Muscle of leg (tissue), 11 donors: Measurements from ENCODE around the gene CNBP. TPM values are rescaled to one million over a fixed set of nuclear protein-coding genes. Genes with fewer than 3 reads are reported as not detected.
"Not testable (repeated sequence)": the region's sequence is repeated elsewhere in the genome, so short reads cannot be mapped to it uniquely, and the experiment has no call there.

Source experiments
- DNase-seq: peaks from one replicate; pipeline ENCODE4 v3.0.0; 2013
- H3K27ac ChIP-seq: one replicate; pipeline ENCODE4 v1.5.1; 2013; ENCODE audit warnings: mild to moderate bottlenecking, low read length, control low read depth
- H3K27me3 ChIP-seq: one replicate; pipeline ENCODE4 v1.6.1; 2013; ENCODE audit warnings: low read length; ENCODE audit not compliant: control insufficient read depth, insufficient read depth
- H3K36me3 ChIP-seq: one replicate; pipeline ENCODE4 v1.6.1; 2013; ENCODE audit warnings: low read length; ENCODE audit not compliant: control insufficient read depth, insufficient read depth
- H3K4me1 ChIP-seq: one replicate; pipeline ENCODE4 v1.6.1; 2013; ENCODE audit warnings: low read length; ENCODE audit not compliant: control insufficient read depth, insufficient read depth
- H3K4me3 ChIP-seq: one replicate; pipeline ENCODE4 v1.5.1; 2013; ENCODE audit warnings: low read length, control low read depth
- H3K9me3 ChIP-seq: replicated peaks from 2 replicates; pipeline ENCODE4 v1.6.1; 2013; ENCODE audit warnings: low read depth, low read length; ENCODE audit not compliant: control insufficient read depth
- WGBS: methylation state at CpG from one replicate; pipeline ENCODE4 v1.1.5; 2013; ENCODE audit warnings: missing lambda C conversion rate; ENCODE audit not compliant: insufficient coverage; 5-methylcytosine and 5-hydroxymethylcytosine counted together
- polyA plus RNA-seq, 8 donors: library from polyadenylated mRNA; unstranded; fragments of 120-200 nt; gene quantifications; one replicate each; pipeline versions ENCODE4 v1.2.1 to v1.2.3, GENCODE V29; 2013; ENCODE audit warnings: inconsistent platforms in 1 of 8, low replicate concordance in 1 of 8; ENCODE audit not compliant: insufficient read length in 8 of 8, insufficient read depth in 1 of 8
- total RNA-seq: library from RNA; stranded (reverse); fragments of 120-200 nt; gene quantifications from one replicate; pipeline ENCODE4 v1.2.4, GENCODE V29; 2013

Gene CNBP
- total and polyA plus RNA-seq, 9 donors = 236 to 327 (median 296) TPM

DNA sequence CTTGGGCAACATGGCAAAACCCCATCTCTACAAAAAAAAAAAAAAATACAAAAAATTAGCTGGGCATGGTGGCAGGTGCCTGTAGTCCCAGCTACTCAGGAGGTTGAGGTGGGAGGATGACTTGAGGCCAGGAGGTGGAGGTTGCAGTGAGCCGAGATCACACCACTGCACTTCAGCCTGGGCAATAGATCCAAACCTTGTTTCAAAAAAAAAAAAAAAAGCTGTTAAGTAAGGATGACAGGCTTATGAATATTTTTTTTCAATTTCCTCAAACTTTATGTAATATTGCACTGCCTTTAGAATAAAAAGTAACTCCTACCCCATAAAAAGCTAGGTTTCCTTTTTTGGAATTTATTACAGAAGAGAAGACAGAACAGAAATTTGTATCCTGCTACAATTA, 40.7 kb upstream of the CNBP start:
- not testable (repeated sequence) for DNase-seq, H3K27me3 ChIP-seq, H3K36me3 ChIP-seq, H3K9me3 ChIP-seq, H3K4me3 ChIP-seq
- WGBS = no CpG with 5 or more reads among the region's 1 CpG
- Histone ChIP-seq H3K27ac (peak overlapping the region; percentile 69), H3K4me1 (peaks cover 23% of the 10 kb centered on the region)

GRCh38 chr3:129218742-129219141, 35.0 kb upstream of the CNBP start:
- Histone ChIP-seq H3K4me1 (no peaks in the 10 kb centered on the region), H3K27me3 (no peaks in the 10 kb centered on the region), H3K36me3 (no peaks in the 10 kb centered on the region), H3K9me3 (no peaks in the 10 kb centered on the region), H3K4me3 (no peak overlapping the region), H3K27ac (no peak overlapping the region)
- no CpG with 5 or more reads among the region's 2 CpGs for WGBS
- no peak for DNase-seq

- no peak for DNase-seq
- H3K36me3 ChIP-seq = no peaks in the 10 kb centered on the region
- 100% methylated on average over 1 of the region's 5 CpGs for WGBS
- no peaks in the 10 kb centered on the region for H3K9me3 ChIP-seq
- H3K27me3 ChIP-seq = no peaks in the 10 kb centered on the region
- no peak overlapping the region for H3K4me3 ChIP-seq
- no peak overlapping the region for H3K27ac ChIP-seq
- H3K4me1 ChIP-seq = no peaks in the 10 kb centered on the region
These were observed 29.5 kb upstream of the CNBP start for GRCh38 chr3:129213238-129213637.

- Histone ChIP-seq H3K9me3 (no peaks in the 10 kb centered on the region), H3K4me3 (no peak overlapping the region), H3K27ac (no peak overlapping the region), H3K4me1 (no peaks in the 10 kb centered on the region), H3K36me3 (no peaks in the 10 kb centered on the region), H3K27me3 (no peaks in the 10 kb centered on the region)
- peak; percentile 26 for DNase-seq
- WGBS = 23% methylated on average over 6 of the region's 6 CpGs
These were observed 28.1 kb upstream of the CNBP start for GRCh38 chr3:129211772-129212171.

DNA sequence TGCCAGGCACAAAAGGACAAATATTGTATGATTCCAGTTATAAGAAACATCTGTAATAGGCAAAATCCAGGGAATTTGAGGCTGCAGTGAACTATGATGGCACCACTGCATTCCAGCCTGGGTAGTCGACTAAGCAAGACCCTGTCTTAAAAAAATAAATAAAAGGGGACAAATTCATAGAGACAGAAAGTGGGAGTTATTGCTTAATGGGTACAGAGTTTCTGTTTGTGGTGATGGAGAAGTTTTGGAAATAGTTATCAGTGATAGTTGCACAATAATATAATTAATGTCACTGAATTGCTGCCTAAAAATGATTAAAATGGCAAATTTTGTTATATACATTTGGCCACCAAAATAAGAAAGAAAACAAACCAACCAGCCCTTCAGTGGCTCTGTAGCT, 27.6 kb upstream of the CNBP start:
- 100% methylated on average over 1 of the region's 1 CpG for WGBS
- Histone ChIP-seq H3K9me3 (no peaks in the 10 kb centered on the region), H3K36me3 (no peaks in the 10 kb centered on the region), H3K4me3 (no peak overlapping the region), H3K27ac (no peak overlapping the region), H3K4me1 (no peaks in the 10 kb centered on the region), H3K27me3 (no peaks in the 10 kb centered on the region)
- DNase-seq = no peak

- Histone ChIP-seq H3K36me3 (no peaks in the 10 kb centered on the region), H3K4me1 (no peaks in the 10 kb centered on the region), H3K27ac (no peak overlapping the region), H3K27me3 (no peaks in the 10 kb centered on the region), H3K9me3 (no peaks in the 10 kb centered on the region), H3K4me3 (no peak overlapping the region)
- no CpG with 5 or more reads among the region's 4 CpGs for WGBS
- peak; percentile 33 for DNase-seq
These were observed 23.8 kb upstream of the CNBP start for GRCh38 chr3:129207479-129207878.

GRCh38 chr3:129205109-129205832, 21.6 kb upstream of the CNBP start:
- Histone ChIP-seq H3K27ac (no peak overlapping the region), H3K4me1 (no peaks in the 10 kb centered on the region), H3K36me3 (no peaks in the 10 kb centered on the region), H3K9me3 (no peaks in the 10 kb centered on the region), H3K27me3 (no peaks in the 10 kb centered on the region), H3K4me3 (no peak overlapping the region)
- DNase-seq = no peak
- WGBS = 81% methylated on average over 5 of the region's 8 CpGs

- Histone ChIP-seq H3K36me3 (no peaks in the 10 kb centered on the region), H3K4me3 (no peak overlapping the region), H3K4me1 (no peaks in the 10 kb centered on the region), H3K27me3 (no peaks in the 10 kb centered on the region), H3K9me3 (no peaks in the 10 kb centered on the region), H3K27ac (no peak overlapping the region)
- WGBS = no CpG with 5 or more reads among the region's 2 CpGs
- no peak for DNase-seq
These were observed 20.8 kb upstream of the CNBP start for GRCh38 chr3:129204473-129204872.

- Histone ChIP-seq H3K4me3 (no peak overlapping the region), H3K36me3 (no peaks in the 10 kb centered on the region), H3K27me3 (no peaks in the 10 kb centered on the region), H3K27ac (no peak overlapping the region), H3K9me3 (no peaks in the 10 kb centered on the region), H3K4me1 (peaks cover 3% of the 10 kb centered on the region)
- 90% methylated on average over 3 of the region's 8 CpGs for WGBS
- no peak for DNase-seq
These were observed 15.7 kb upstream of the CNBP start for GRCh38 chr3:129199366-129199765.

- DNase-seq = no peak
- H3K36me3 ChIP-seq = no peaks in the 10 kb centered on the region
- WGBS = no CpG with 5 or more reads among the region's 1 CpG
- no peaks in the 10 kb centered on the region for H3K9me3 ChIP-seq
- no peak overlapping the region for H3K4me3 ChIP-seq
- H3K4me1 ChIP-seq = peaks cover 3% of the 10 kb centered on the region
- H3K27me3 ChIP-seq = no peaks in the 10 kb centered on the region
- no peak overlapping the region for H3K27ac ChIP-seq
These were observed 13.6 kb upstream of the CNBP start for GRCh38 chr3:129197321-129197720.

- peaks cover 3% of the 10 kb centered on the region for H3K4me1 ChIP-seq
- WGBS = no CpG with 5 or more reads among the region's 3 CpGs
- H3K27me3 ChIP-seq = no peaks in the 10 kb centered on the region
- no peak for DNase-seq
- H3K4me3 ChIP-seq = no peak overlapping the region
- no peak overlapping the region for H3K27ac ChIP-seq
- H3K9me3 ChIP-seq = no peaks in the 10 kb centered on the region
- no peaks in the 10 kb centered on the region for H3K36me3 ChIP-seq
These were observed 12.9 kb upstream of the CNBP start for GRCh38 chr3:129196601-129197000.
